KMS-11 (cell line): ENCODE data around the gene SLC22A23.

Experiments
- H2AFZ ChIP-seq: fragments of 200-600 bp; sonication (generic); 2 replicates; pipeline ENCODE4 v1.6.1; 2016; ENCODE audit warnings: antibody characterized with exemption, mixed run types, low read depth
- H3K27ac ChIP-seq: fragments of 200-600 bp; sonication (generic); 2 replicates; pipeline ENCODE4 v1.6.1; 2016; ENCODE audit warnings: mild to moderate bottlenecking, mixed run types
- H3K27me3 ChIP-seq: fragments of 200-600 bp; sonication (generic); 2 replicates; pipeline ENCODE4 v1.6.1; 2017; ENCODE audit warnings: mild to moderate bottlenecking, low read depth, mixed run types, moderate library complexity; ENCODE audit not compliant: insufficient read depth
- H3K36me3 ChIP-seq: fragments of 200-600 bp; sonication (generic); 2 replicates; pipeline ENCODE4 v1.6.1; 2017; ENCODE audit warnings: mild to moderate bottlenecking, mixed run types; ENCODE audit not compliant: insufficient read depth
- H3K4me1 ChIP-seq: fragments of 200-600 bp; sonication (generic); 2 replicates; pipeline ENCODE4 v1.6.1; 2016; ENCODE audit warnings: mild to moderate bottlenecking, low read depth, mixed run types; ENCODE audit not compliant: poor library complexity, severe bottlenecking
- H3K4me2 ChIP-seq: fragments of 200-600 bp; sonication (generic); 2 replicates; pipeline ENCODE4 v1.7.0; 2016; ENCODE audit warnings: mild to moderate bottlenecking, mixed run types
- H3K4me3 ChIP-seq: fragments of 200-600 bp; sonication (generic); IDR thresholded peaks from 2 replicates; pipeline ENCODE4 v1.6.1; 2017; ENCODE audit warnings: low read depth, low read length, mixed read lengths; ENCODE audit not compliant: insufficient read depth
- H3K79me2 ChIP-seq: fragments of 200-600 bp; sonication (generic); 2 replicates; pipeline ENCODE4 v1.6.1; 2016; ENCODE audit warnings: low read depth, mixed run types; ENCODE audit not compliant: insufficient read depth
- H3K9ac ChIP-seq: fragments of 200-600 bp; sonication (generic); 2 replicates; pipeline ENCODE4 v1.6.1; 2016; ENCODE audit warnings: mild to moderate bottlenecking, mixed run types
- H4K20me1 ChIP-seq: fragments of 200-600 bp; sonication (generic); 2 replicates; pipeline ENCODE4 v1.6.1; 2016; ENCODE audit warnings: mild to moderate bottlenecking, mixed run types; ENCODE audit not compliant: insufficient read depth
- CTCF ChIP-seq: fragments of 200-600 bp; sonication (generic); conservative IDR thresholded peaks from 2 replicates; pipeline ENCODE4 v1.6.1; 2017; ENCODE audit warnings: low read depth, mild to moderate bottlenecking, antibody characterized with exemption, low read length, moderate library complexity, mixed read lengths

SLC22A23 gene

GRCh38 chr6:3376064-3376463 lies 80.8 kb downstream of the SLC22A23 start:
- Histone ChIP-seq H3K9ac (no peak overlapping the region), H3K4me3 (no peak overlapping the region), H2AFZ (no peak overlapping the region), H3K36me3 (no peaks in the 10 kb centered on the region), H3K79me2 (no peaks in the 10 kb centered on the region), H3K27ac (no peak overlapping the region), H3K4me2 (no peak overlapping the region), H3K27me3 (no peaks in the 10 kb centered on the region), H3K4me1 (peaks cover 5% of the 10 kb centered on the region), H4K20me1 (no peaks in the 10 kb centered on the region)
- no peak for TF ChIP-seq CTCF

- H3K79me2 ChIP-seq, result no peaks in the 10 kb centered on the region
These were observed 83.2 kb downstream of the SLC22A23 start for GRCh38 chr6:3373597-3374203.

GRCh38 chr6:3372912-3373554 lies 83.8 kb downstream of the SLC22A23 start:
- Histone ChIP-seq H3K4me1 (peaks cover 5% of the 10 kb centered on the region), H4K20me1 (no peaks in the 10 kb centered on the region), H3K27ac (no peak overlapping the region), H3K4me3 (no peak overlapping the region), H3K79me2 (no peaks in the 10 kb centered on the region), H3K9ac (no peak overlapping the region), H2AFZ (no peak overlapping the region), H3K36me3 (no peaks in the 10 kb centered on the region), H3K4me2 (no peak overlapping the region), H3K27me3 (no peaks in the 10 kb centered on the region)
- TF ChIP-seq CTCF, result no peak

More at GRCh38 chr6:3373597-3374203, 83.2 kb downstream of the SLC22A23 start:
- H3K27ac ChIP-seq, result no peak overlapping the region
- TF ChIP-seq CTCF, result no peak
- H2AFZ ChIP-seq, result no peak overlapping the region
- H3K4me2 ChIP-seq, result no peak overlapping the region
- no peaks in the 10 kb centered on the region for H4K20me1 ChIP-seq
- H3K9ac ChIP-seq, result no peak overlapping the region
- H3K27me3 ChIP-seq, result no peaks in the 10 kb centered on the region
- no peaks in the 10 kb centered on the region for H3K36me3 ChIP-seq
- H3K4me3 ChIP-seq, result no peak overlapping the region
- peaks cover 5% of the 10 kb centered on the region for H3K4me1 ChIP-seq

GRCh38 chr6:3372184-3372846 lies 84.5 kb downstream of the SLC22A23 start:
- H3K27ac ChIP-seq, result no peak overlapping the region
- H3K4me2 ChIP-seq, result no peak overlapping the region
- no peak for TF ChIP-seq CTCF
- H3K4me1 ChIP-seq, result peaks cover 5% of the 10 kb centered on the region
- no peak overlapping the region for H3K4me3 ChIP-seq
- no peaks in the 10 kb centered on the region for H3K79me2 ChIP-seq
- no peak overlapping the region for H3K9ac ChIP-seq
- H2AFZ ChIP-seq, result no peak overlapping the region
- no peaks in the 10 kb centered on the region for H3K36me3 ChIP-seq
- no peaks in the 10 kb centered on the region for H4K20me1 ChIP-seq
- H3K27me3 ChIP-seq, result no peaks in the 10 kb centered on the region
